Myocyte (in vitro differentiated cells): ENCODE results near the gene EPHA3. TPM values are rescaled to one million over a fixed set of nuclear protein-coding genes. Genes with fewer than 3 reads are reported as not detected.

Experiments
- DNase-seq: peaks from one replicate; pipeline ENCODE4 v3.0.0-alpha.2; 2012; ENCODE audit warnings: low read depth
- total RNA-seq: library from RNA; depleted of rRNA; stranded (reverse); fragments of >200 nt; gene quantifications from 2 replicates; pipeline ENCODE4 v1.2.3, GENCODE V29; 2014

EPHA3 gene
- total RNA-seq, 1 donor from 2014 or later, result 0.48 TPM

- no peak for DNase-seq
Observed at GRCh38 chr3:89527736-89528305, 420.4 kb downstream of the EPHA3 start.
